NOMO-1 treated with DMSO at 0.1 percent for 48 hours (cell line): ENCODE data around the gene FFAR3.
"Not testable (repeated sequence)": the region's sequence is repeated elsewhere in the genome, so short reads cannot be mapped to it uniquely, and the experiment has no call there.

Source experiments
- DNase-seq: peaks from one replicate; lab custom pipeline; 2025; ENCODE audit not compliant: unreplicated experiment; lab: John Stamatoyannopoulos, UW

FFAR3 gene

GRCh38 chr19:35373492-35373891 is 15.2 kb downstream of the FFAR3 start:
- no peak for DNase-seq

- not testable (repeated sequence) for DNase-seq
These were observed 15.8 kb downstream of the FFAR3 start for GRCh38 chr19:35374031-35374430.

DNA sequence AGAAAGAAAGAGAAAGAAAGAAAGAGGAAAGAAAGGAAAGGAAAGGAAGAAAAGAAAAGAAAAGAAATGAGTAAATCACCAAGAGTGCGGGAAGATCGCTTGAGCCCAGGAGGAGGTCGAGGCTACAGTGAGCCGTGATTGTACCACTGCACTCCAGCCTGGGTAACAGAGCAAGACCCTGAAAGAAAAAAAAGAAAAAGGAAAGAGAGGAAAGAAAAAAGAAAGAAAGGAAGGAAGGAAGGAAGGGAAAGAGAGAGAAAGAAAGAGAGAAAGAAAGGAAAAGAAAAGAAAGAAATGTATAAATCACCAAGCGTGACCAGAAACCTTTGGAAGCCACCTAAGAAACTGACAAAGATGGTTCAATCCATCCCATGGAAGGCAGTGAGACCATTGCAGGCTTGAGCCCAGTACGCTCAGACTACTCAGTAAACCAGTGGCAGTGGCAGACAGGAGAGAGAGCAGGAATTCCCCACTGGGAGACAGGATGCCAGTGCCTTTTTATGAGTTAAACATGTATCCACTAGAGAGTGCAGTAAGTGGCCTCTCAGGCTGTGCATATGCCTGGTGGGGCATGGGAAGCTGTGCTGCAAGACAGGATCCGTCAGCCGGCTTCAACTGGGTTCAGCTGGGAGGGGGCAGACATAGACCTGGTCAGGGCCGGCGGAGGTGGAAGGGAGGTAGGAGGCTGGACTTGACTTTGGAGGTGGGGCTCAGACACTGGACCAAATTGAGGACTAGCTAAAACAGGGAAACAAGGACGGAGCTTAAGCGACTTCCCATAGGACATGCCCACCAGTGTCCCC is 17.4 kb downstream of the FFAR3 start:
- DNase-seq = no peak

DNA sequence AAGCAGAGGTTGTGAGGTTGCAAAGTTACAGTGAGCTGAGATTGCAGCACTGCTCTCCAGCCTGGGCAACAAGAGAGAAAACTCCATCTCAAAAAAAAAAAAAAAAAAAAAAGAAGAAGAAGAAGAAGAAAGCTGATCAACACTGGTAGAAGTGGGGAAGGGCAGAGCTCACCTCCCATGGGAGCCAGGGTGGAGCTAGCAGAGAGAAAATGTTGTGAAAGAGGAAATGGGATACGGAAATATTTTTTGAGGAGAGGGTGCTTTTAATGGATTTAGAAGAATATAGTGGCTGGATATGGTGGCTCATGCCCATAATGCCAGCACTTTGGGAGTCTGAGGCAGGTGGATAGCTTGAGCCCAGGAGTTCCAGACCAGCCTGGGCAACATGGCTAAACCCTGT is 19.4 kb downstream of the FFAR3 start:
- DNase-seq = no peak

GRCh38 chr19:35378356-35378755 is 20.1 kb downstream of the FFAR3 start:
- no peak for DNase-seq

- not testable (repeated sequence) for DNase-seq
These were observed 21.3 kb downstream of the FFAR3 start for GRCh38 chr19:35379545-35379944.

DNA sequence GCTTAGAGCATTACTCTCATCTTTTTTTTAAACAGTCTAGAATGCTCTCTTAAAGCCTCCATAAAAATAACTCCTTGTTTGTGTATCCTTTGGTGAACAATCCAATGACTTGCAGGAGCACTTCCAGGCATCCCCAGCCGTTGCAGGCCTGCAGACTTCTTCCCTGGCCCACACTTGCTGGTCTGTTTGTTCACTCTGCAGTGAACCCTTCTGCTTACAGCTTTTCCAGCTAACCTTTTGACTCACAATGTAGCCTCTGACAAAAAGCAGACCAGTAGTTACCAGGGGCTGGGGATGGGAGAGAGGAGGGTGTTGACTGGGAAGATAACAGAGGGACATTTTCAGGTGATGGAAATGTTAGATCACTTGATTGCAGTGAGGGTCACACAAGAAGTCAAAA is 21.7 kb downstream of the FFAR3 start:
- DNase-seq = no peak

GRCh38 chr19:35380450-35381124 is 22.3 kb downstream of the FFAR3 start:
- no peak for DNase-seq

- DNase-seq = no peak
These were observed 23.1 kb downstream of the FFAR3 start for GRCh38 chr19:35381318-35381717.

DNA sequence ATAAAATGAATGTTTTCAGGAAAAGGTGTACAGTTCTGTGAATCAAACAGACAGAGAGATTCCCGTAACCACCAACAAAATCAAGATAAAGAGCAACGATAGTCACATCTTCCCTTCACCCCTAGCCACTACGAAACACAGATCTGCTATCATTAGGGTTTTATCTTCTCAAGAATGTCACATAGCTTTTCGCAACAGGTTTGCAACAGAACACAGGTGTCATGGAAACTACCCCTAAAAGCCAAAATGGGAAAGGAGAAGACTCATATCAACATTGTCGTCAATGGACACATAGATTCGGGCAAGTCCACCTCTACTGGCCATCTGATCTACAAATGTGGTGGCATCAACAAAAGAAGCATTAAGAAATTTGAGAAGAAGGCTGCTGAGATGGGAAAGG is 23.7 kb downstream of the FFAR3 start:
- no peak for DNase-seq

DNA sequence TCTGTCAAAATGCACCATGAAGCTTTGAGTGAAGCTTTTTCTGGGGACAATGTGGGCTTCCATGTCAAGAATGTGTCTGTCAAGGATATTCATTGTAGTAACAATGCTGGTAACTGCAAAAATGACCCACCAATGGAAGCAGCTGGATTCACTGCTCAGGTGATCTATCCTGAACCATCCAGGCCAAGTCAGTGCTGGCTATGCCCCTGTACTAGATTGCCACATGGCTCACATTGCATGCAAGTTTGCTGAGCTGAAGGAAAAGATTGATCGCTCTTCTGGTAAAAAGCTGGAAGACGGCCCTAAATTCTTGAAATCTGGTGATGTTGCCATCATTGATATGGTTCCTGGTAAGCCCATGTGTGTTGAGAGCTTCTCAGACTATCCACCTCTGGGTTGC is 25.3 kb downstream of the FFAR3 start:
- DNase-seq = no peak

GRCh38 chr19:35388277-35389054 is 30.2 kb downstream of the FFAR3 start:
- DNase-seq = no peak

DNA sequence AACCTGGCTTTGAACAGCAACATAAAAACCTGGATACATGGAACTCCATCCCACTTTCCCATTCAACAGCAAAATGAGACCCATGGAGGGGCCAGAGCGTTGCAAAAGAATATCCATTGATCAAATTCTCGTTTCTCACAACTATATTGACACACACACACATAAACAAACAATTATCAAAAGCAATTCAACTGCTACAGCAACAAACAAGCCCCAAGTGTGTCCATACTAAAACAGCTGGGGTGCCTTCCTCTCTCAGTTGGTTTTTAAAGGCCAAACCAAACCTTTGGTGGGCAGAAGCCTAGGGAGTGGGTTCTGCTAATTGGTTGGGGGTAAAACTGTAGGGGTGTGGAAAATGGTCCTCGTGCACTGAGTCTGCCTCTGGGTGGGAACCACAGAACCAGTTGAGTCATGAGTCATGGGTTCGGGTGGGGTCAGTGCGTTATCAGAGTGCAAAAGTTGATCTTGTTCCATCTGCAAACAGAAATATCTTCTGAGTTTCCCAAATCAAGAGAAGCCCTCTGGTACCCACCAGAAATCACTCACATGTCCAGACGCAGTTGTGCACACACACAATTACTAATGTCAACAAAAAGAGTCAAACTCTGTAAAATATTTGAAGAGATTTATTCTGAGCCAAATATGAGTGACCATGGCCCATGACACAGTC is 31.1 kb downstream of the FFAR3 start:
- DNase-seq = no peak

GRCh38 chr19:35392742-35393715 is 34.8 kb downstream of the FFAR3 start:
- DNase-seq = no peak

DNA sequence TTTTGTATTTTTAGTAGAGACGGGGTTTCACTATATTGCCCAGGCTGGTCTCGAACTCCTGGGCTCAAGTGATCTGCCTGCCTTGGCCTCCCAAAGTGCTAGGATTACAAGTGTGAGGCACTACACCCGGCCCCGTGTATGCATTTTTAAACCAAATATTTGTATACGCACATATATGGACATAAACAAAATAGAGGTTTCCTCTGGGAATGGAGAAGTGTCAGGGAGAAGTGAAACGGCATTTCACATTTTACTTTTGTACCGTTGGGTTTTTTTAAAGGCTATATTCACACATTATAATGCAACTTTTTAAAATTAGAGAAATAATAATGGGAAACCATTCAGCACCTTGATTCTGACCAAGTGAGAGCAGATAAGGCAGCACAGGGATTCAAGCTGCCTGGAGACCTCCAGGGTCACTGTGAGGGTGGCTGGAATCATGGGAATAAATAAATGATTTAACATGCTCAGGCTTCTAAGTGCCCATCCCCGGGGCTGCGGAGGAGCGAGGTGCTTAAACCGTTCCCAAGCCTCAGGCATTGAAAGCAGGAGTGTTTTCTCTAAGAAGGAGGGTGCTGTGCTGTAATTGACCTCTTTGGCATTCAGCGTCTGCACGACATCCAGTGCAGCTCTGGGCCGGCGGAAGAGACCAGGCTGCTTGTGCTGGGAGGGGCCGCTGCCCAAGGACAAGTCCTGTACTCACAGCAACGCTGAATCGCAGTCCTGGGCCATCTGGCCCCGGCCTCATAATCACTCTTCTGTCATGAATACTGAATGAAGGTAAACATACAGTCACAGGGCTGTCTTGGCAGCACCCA is 37.3 kb downstream of the FFAR3 start:
- no peak for DNase-seq

GRCh38 chr19:35396240-35396885 is 38.1 kb downstream of the FFAR3 start:
- DNase-seq = no peak

DNA sequence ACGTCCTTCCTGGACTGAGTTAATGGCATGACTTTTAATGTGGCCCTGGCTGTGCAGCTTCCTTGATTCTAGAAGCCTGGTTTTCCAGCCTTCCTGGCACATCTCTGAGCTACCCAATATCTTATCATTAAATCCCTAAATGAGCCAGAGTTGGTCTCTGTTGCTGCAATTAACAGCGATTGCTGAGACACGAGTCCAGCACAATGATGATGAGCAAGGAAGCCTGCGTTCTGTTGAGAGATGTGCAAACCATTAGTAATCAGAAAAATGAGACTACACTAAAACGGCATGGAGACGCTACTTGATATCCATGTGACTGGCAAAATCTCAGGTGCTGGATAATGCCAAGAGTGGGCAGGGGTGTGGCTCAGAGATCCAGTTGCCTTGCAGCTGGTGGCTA is 38.8 kb downstream of the FFAR3 start:
- DNase-seq = no peak

DNA sequence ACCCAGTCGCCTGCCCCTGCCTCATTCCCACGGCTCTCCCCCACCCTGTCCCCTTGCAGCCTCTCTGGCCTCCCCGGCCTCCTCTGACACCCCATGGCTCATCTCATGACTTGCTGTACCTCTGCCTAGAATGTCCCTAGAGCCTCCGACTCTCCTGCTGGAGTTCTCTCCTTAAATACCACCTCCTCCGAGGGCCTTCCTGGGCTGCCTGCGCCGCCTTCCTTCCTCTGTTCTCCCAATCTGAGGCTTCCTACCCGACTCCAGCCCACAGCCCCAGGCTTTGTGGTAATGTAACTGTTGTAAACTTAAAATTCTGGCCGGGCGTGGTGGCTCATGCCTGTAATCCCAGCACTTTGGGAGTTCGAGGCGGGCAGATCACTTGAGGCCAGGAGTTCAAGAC is 40.3 kb downstream of the FFAR3 start:
- no peak for DNase-seq

- no peak for DNase-seq
These were observed 41.0 kb downstream of the FFAR3 start for GRCh38 chr19:35399231-35399630.
